GM21528 (cell line): ENCODE data around the gene SLC4A3.

Experiments used
- ATAC-seq: cut with Tn5 transposase; IDR thresholded peaks from one replicate; pipeline ENCODE4 v1.9.1; 2021; ENCODE audit warnings: mild to moderate bottlenecking, moderate library complexity; ENCODE audit not compliant: unreplicated experiment, low FRiP score

The SLC4A3 gene

GRCh38 chr2:219630770-219631405 is 3.5 kb downstream of the SLC4A3 start:
- ATAC-seq = no peak

DNA sequence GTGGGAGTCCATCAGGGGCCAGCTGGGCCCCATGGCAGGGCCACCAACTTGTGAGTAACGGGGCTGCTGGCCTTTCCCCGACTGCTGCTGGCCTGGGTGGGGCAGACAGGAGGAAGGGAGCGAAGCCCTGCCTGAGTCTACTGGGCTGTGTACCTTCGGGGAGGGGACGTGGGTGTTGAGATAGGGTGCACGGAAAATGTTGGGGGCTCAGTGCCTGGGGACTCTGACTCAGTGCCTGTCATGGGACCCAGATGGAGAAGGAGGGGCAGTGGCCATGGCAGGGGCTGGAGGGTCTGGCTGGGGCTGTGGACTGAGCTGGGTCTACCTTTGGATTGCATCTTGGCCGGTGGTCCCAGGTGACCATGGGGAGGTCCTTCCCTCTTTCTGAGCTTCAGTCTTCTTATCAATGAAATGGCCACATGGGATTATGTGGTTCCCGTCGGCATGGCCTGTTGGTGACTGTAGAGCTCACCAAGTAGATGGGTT is 4.0 kb downstream of the SLC4A3 start:
- ATAC-seq = no peak

DNA sequence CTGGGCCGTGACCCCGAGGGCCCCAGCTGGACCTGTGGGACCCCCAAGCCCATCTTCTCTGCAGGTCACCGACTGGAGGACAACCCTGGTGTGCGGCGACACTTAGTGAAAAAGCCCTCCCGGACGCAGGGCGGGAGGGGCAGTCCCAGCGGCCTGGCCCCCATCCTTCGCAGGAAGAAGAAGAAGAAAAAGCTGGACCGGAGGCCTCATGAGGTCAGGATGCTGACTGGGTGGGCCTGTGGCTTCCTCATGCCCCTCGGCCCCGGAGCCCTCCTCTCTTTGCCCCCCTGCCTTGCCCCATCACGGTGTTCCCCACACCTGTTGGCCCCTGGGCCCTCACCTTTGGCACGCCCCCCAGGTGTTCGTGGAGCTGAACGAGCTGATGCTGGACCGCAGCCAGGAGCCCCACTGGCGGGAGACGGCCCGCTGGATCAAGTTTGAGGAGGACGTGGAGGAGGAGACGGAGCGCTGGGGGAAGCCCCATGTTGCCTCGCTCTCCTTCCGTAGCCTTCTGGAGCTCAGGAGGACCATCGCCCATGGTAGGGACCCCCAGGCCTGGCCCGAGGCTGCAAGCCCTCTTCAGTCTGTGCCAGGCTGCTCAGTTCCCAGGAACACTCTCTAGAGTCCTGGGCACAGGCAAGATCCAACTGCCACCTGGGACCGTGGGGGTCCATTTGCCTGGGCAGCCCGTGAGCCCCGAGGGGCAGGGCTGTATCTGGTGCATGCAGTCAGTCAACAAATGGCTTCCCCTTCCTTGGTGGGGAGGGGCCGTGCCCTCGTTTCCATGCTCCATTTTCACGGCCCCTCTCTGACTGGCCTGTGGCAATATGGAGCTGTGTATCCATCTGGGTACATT is 4.7 kb downstream of the SLC4A3 start:
- no peak for ATAC-seq

DNA sequence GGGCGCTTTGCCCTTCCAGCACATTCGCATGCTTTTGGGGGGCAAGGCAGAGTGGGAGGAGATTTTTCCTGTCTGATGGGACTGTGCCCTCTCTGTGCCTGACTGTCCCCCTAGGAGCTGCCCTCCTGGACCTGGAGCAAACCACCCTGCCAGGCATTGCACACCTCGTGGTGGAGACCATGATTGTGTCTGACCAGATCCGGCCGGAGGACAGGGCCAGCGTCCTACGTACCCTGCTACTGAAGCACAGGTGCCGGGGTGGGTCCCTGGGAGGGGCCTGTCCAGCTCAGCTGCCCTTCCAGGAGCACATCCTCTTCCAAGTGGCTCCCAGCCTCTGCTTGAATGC is 5.3 kb downstream of the SLC4A3 start:
- ATAC-seq = no peak

DNA sequence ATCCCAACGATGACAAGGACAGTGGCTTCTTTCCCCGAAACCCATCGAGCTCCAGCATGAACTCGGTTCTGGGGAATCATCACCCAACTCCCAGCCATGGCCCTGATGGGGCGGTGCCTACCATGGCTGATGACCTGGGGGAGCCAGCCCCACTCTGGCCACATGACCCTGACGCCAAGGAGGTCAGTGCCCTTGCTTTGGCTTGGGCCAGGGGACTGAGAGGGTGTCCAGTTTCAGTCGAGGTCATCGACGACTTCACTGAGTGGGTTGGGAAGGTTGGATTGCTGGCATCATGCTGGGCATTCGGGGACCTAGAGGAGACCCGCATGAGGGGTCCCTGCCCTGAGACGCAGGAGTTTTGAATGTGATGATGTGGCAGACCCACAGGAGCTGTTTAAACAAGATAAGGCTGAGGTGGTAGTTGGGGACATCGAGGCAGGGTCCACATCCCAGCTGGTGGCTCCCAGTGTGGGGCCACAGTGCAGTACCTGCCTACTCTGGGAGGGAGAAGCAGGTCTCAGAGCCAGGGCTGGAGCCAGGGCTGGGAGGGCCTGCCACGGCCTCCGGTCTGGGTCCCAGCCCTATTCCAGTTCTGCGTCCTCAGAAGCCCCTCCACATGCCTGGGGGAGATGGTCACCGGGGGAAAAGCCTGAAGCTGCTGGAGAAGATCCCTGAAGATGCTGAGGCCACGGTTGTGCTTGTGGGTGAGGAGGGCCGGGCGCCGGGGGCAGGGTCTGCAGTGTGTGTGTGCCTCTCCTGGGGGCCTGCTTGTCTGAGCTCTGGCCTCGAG is 6.0 kb downstream of the SLC4A3 start:
- no peak for ATAC-seq

DNA sequence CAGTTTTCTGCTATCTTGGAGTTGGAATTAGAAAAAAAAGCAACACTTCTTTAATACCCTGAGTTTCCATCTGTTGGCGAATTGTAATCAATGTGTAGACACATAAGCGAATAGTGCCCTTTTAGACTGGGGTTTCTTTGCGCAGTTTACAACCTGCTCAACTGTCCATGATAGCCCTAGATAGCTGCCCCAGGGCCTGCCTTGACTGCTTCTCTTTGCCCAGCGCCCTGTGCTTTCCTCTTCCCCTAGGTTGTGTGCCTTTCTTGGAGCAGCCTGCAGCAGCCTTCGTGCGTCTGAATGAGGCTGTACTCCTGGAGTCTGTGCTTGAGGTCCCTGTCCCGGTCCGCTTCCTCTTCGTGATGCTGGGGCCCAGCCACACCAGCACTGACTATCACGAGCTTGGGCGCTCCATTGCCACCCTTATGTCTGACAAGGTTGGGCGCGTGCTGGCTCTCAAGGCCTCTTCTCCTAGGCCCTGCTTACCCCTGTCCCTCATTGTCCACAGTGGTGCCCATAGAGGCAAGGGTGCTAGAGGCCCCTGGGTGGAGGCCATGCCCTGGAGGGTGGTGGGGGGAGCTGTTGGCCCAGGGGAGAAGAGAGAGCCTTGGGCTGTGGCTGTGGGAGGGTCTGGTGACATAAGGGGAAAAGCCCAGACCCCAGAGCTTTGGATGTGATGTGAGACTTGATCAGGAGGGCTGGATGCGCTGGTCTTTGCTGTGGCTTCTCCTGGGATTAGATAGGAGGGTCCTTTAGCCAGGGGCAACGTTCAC is 6.9 kb downstream of the SLC4A3 start:
- ATAC-seq = no peak

DNA sequence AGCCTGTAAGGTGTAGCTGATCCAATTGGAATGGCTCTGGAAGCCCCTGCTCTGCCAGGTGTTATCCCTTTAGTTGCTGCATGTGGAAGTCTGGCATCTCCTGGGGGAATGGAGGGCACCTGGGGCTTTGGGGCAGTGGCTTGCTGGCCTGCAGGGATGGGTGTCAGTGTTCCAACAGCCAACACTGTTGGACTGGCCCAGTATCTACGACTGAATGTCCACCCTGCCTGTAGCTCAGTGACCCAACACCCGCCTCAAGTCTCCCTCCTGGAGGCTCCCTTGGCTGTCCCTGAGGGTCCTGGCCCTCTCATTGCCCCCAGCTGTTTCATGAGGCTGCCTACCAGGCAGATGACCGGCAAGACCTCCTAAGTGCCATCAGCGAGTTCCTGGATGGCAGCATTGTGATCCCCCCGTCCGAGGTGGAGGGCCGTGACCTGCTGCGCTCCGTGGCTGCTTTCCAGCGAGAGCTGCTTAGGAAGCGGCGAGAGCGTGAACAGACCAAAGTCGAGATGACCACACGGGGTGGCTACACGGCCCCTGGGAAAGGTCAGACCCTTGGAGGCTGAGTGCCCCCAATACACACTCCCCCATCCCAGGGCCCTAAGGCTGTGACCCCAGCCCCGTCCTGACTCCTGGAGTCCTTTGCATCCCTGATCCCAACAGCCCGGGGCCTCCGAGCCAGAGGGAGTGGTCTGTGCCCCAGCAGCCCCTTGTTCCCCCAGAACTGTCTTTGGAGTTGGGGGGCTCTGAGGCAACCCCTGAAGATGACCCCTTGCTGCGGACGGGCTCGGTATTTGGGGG is 7.7 kb downstream of the SLC4A3 start:
- ATAC-seq = no peak

DNA sequence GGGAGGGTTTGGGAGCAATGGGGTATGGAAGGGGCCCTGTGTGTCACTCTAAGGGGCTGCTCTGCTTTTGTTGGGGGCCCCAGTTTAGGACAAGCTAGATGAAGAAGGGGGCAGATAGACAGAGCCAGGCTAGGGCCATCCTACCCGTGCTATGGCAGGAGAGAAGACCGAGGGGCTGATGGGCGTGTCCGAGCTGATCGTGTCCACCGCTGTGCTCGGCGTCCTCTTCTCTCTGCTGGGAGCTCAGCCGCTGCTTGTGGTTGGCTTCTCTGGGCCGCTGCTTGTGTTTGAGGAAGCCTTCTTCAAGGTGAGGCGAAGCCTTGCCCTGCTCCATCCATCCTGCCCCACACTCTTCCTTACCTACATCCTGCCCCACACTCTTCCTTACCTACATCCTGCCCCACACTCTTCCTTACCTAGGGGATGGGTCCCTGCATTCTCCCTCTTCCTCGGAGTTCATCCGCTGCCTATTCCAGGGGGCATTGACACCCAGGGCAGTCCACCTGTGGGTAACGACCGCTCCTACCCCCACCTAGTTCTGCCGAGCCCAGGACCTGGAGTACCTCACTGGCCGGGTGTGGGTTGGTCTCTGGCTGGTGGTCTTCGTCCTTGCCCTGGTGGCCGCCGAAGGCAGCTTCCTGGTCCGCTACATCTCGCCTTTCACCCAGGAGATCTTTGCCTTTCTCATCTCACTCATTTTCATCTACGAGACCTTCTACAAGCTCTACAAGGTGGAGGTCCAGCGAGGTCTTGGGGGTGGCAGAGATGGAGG is 8.9 kb downstream of the SLC4A3 start:
- ATAC-seq = no peak

DNA sequence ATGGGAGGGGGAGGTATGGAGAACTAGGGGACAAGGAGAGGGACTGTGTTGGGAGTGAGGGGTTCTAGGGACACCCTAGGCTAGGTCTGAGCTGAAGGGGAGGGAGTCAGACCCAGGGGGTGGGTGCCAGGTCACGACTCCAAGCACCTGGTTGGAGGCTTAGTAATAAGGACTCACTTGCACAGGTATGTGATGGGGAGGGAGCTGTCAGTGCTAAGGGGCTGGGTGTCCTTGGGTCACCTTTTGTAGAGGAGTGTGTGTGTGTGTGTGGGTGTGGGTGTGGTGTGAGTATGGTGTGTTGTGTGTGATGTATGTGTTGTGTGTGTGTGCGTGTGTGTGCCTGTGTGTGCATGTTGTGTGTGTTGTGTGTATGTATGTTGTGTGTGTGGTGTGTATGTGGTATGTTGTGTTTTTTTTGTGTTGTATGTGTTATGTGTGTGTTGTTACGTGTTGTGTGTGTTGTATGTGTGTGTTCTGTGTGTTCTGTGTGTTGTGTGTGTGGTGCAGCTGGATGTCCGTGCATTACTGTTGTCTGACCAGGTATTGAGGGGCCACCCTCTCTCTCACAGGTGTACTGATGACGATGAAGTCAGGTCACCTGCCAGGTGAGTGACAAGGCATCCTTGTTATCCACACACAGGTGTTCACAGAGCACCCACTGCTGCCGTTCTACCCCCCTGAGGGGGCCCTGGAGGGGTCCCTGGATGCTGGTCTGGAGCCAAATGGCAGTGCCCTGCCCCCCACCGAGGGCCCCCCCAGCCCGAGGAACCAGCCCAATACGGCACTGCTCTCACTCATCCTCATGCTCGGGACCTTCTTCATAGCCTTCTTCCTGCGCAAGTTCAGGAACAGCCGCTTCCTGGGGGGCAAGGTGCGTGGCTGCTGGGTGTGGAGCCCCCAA is 9.8 kb downstream of the SLC4A3 start:
- ATAC-seq = no peak

GRCh38 chr2:219637842-219638185 is 10.4 kb downstream of the SLC4A3 start:
- ATAC-seq = no peak

DNA sequence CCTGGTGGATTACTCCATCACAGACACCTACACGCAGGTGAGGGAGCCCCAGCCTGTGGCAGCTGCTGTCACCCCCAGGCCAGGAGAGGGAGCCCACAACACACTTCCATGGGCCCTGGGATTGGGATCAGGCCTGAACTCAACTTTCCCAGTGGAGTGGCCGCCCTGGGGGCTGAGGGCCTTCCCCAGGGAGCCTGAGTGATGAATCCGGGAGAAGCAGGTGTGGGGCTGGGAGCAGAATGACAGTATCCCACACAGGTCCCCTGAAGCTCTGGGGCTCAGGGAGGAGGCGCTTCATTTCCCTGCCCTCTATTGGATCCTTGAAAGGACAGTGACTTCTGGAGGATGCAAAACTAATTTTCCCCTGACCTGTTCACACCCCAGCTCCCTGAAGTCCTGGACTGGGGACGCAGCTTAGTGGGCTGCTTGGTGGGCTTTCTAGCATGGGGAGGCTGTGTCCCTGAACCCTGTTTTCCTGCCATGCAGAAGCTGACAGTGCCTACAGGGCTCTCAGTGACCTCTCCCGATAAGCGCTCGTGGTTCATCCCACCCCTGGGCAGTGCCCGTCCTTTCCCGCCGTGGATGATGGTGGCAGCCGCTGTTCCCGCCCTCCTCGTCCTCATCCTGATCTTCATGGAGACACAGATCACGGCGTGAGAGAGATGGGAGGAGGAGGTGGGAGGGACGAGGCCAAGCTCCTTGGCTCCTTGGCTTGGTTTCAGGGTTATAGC is 11.0 kb downstream of the SLC4A3 start:
- no peak for ATAC-seq

DNA sequence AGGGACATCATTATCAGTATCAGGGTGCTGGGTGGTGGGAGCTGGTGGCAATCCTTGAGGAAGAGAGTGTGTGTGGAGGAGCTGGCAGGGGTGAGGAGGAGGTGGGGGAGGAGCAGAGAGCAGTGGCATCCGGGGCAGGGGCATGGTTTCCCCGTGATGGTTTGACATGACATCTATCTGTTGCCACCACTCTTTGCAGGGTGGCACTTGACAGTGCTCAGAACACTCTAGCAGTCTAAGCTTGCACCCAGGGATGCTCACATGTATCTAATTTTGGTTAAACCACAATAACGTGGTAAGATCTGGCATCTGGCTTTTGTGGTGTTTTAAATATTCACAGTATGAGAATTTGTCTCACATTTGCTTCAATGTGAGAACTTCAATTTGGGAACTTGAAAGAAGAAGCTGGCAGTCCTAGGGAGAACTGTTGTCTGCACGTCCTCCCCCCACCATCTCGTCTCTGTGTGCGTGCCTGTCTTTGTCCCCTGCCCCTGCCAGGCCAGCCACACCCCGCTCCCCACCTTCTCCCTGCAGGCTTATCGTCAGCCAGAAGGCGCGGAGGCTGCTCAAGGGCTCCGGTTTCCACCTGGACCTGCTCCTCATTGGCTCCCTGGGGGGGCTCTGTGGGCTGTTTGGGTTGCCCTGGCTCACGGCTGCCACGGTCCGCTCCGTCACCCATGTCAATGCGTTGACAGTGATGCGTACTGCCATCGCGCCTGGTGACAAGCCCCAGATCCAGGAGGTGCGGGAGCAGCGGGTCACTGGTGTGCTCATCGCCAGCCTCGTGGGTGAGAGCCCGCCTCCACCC is 11.7 kb downstream of the SLC4A3 start:
- ATAC-seq = no peak

DNA sequence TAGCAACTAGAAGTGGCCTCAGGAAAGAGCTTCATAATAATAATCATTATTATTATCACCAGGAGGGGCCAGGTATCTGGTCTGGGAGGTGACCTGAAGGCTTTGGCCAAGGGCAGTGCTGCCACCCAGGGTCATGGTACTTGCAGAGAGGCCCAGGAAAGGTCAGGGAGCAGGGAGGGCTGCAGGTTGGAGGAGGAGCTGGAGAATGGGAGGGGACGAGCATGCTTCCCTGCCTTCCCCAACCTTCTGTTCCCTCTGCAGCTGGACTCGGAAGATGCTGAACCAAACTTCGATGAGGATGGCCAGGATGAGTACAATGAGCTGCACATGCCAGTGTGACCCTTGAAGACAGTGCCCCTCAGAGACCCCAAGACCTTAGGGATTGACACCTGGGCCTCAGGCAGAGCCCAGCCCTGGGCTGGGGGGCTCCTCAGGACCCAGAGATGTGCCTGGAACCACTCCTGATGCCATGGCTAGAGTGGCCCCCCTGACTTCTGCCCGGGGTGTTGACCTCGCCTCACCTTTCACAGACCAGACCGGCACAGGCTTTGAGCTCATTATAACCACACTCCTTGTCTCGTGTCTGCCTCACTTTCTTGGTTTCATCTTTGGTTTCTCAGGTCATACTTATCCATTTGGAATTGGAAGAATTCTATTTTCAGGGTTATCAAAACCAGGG is 14.1 kb downstream of the SLC4A3 start:
- no peak for ATAC-seq

DNA sequence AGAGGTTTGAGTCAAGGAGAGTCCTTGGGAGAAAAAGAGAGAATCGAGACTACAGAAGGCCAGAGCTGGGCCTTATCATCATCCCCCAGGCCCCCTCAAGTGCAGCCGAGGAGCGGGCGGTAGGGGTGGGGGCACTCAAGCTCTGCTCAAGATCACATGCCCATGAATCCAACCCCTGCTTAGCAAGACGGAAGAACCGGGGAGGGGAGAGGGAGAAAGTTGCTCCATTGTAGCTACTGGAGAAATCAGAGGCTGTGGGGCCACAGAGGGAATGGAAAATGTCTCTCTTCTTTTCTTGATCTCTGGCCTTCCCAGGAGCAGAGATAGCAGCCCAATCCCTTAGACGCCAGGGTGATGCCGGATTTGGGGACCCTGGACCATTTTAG is 14.6 kb downstream of the SLC4A3 start:
- ATAC-seq = peak; percentile 1

GRCh38 chr2:219642465-219643083 is 15.1 kb downstream of the SLC4A3 start:
- ATAC-seq = peak; percentile 97

GRCh38 chr2:219643084-219643473 is 15.6 kb downstream of the SLC4A3 start:
- no peak for ATAC-seq
